NCI-H82 treated with DMSO at 0.1 percent for 48 hours (cell line): ENCODE results near the gene HOXA7.

ENCODE experiments used
- DNase-seq: peaks from one replicate; lab custom pipeline; 2025; ENCODE audit not compliant: unreplicated experiment; lab: John Stamatoyannopoulos, UW

The HOXA7 gene

DNA sequence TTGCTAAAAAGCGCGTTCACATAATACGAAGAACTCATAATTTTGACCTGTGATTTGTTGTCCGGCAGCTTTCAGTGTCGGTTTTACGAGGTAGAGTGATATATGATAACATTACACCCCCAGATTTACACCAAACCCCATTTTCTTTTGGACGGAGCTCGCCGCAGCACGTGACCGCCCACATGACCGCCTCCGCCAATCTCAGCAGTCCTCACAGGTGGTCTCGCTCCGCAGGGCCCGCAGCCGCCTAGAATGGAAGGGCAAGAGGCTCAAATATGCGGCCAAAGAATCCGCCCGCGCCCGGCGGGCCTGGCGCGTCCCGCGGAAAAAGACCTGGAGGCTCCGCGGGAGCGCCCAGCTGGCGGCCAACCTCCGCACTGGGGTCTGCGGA is at the start of gene HOXA7:
Gene HOXA7 (minus strand): TSS at position 168 of the 391 bp plus-strand sequence. CDS start 130 bp downstream, at position 38.
- peak; percentile 64 for DNase-seq

DNA sequence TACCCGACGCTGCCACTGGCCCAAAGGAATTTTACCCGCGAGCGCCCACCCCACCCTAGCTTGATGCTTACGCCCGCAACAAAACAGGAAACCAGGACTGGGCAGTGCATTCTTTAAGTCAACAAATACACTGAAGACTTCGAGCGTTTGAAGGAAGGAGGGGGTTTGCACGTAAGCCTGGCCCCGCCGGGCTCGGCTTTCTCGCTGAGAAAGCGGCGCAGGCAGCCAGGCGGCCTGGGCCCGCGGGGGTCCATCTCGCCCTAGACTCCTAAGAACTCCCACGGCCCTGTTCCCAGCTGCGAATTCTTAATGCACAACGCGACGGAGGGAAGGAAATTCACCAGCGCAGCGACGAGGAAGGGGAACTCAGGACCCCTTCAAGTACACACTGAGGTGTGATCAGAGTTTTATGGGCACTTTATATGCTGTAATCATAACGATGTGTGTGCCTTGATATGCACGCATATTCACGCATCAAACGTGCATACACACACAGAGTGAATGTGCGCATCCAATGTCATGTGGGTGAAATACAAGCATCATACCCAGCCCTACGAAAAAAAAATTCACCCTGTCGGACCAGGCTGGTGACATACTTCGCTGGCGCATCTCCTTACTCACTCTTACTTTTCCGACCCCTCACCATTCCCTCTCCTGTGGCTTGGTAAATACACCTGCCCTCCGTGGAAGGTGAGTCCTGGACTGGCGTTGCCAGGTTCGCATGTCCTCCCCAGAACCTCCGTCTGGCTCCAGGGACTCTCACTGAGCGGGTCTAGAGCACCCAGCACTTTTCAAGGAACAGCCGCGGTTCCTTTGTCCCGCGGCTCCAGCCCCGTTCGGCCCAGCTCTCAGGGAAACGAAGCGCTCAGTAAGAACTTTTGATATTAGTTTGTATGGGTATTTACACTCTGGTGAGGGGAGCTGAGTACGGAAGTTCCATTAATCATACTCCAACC is 49.1 kb upstream of the HOXA7 start:
- DNase-seq, result no peak

DNA sequence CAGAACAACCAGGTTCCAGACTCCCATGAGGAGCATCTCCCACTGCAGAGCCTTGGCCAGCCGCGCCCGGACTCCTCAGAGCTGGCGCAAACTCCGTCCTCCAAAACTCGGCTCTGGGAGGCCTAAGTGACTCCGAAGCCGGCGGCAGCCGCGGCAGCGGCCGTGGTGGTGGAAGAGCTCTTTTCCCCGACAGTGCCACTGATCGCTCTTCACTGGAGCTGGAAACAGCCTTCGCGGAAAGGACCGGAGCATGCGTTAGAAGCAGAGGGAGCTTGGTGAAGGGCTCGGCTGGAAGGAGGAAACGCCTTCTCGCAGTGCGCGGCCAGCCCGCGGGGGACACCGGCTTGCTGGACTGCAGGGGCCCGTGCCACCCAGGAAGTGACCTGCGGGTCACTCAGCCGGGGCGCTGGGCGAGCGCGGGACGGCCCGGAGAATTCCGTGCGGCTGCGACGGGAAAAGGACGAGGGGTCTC is 48.4 kb upstream of the HOXA7 start:
- no peak for DNase-seq

DNA sequence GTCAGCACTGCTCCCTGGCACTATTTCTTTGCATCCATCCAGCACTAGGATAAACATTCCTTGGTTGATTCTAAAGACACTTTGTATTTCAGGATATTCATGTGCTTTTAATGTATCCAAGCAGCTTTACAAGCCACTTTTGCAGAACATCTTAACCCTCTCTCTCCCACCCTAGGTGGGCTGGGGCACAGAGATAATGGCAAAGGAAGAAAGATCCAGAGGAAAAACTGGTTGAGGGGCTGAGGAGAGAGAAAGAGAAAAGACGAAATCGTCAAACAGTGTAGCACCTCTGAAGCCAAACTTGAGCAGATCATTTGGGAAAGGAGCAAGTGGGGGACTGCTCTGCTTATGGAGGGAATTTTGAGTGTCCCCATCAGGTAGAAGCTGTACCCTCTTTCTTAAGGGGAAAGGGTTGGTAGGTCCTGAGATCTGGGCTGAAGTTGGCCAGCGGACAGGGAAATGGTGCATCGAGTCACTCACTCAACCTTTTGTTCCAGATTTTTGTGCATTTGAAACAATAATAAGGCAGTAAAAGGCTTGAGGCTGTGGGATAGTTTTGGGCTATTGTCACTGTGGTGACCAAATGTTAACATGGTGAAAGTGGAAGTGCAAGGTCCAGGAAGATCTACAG is 47.6 kb upstream of the HOXA7 start:
- no peak for DNase-seq

DNA sequence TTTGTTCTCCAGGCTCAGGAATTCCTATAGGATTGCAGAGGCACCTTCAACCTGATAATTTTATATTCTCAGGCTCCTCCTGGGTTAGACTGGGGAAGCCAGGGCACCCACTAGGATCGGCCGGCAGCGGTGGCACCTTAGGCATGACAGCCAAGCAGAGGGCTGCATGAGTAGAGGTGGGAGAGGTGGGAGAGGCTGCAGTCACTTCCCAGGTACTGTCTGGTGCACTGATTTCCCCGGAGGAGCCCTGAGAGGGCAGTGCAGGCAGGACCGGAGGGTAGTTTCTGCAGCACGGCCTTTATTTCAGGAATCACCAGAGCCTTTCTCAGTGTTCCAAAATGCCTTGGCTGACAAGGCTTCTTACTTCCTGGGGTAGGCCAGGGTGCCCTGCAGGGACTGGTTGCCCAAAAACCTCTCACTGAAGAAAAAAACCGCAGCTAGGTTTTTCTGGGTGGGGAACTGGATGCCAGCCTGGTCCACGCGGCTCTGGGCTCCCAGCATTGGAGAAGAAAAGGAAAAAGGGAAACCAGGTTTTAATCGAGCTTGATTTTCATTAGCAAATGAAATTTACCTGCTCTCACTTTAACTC is 47.0 kb upstream of the HOXA7 start:
- DNase-seq, result no peak

DNA sequence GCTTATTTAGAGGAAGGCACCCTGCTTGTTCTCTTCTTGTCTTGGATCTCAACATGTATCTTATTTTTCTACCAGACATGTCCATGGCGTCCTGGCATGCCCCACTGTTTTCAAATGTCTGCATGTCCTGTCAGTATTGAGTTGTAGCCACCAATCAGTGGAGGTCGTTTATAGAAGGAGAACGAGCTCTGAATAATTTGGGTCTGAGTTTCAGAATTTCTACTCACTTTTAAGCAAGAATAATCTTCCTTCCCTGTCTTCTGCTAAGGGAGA is 46.3 kb upstream of the HOXA7 start:
- DNase-seq, result no peak

DNA sequence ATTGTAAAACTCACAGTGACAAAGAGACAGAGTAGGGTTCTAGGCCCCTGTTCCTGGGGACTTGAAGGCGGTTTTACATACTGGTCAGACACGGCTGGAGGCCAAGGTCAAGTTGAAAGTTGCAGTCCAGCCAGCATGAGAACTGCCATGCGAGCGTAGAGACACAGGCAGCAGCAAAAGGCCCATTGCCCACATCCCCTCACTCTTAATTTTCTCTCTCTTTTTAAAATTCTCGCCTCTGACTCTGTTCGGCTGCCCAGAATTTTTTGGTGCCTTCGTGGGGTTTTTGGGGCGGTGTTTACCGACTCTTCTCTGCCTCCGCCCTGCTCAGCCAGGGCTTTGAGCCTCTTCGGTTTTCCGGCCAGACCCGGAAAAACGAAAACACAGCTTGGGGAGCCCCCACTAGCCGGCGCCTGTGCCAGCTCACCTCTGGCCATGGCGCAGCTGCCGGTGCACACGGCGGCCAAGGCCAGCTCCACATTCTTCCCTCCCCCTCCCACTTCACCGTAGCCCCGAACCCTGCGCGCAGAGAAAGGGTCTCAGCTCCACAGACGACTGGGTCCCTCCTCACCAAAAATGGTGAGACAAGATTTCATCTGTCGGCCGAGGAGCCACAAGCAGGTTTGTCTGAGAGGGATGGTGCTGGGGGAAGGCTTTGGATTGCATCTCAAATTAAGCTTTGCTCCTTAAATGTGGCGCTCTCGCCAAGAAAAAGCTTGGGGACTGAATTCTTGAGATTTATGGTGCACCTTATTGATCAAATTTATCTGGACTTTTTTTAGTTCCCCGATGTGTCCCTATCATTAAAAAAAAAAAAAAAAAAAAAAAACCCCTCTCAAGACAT is 45.8 kb upstream of the HOXA7 start:
- DNase-seq, result no peak

DNA sequence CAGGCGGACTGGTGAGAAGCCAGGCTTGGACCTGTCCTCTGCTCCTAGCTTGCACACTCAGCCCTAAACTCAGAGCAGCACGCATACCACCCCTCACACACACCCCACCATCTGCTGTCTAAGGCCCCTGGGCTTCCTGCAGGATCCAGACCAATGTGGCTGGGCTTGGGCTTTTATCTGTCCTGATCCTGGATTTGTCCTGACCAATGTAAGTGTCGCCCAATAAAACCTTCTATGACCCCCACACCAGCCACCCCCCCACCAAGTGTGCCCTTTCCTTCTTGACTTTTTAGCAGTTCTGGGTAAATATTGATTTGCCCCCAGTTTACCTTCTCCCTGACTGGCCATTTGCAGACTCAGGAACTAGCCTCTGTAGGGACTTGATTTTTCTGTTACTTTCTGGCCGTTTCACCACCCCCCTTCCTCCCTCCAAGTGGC is 45.1 kb upstream of the HOXA7 start:
- peak; percentile 51 for DNase-seq

DNA sequence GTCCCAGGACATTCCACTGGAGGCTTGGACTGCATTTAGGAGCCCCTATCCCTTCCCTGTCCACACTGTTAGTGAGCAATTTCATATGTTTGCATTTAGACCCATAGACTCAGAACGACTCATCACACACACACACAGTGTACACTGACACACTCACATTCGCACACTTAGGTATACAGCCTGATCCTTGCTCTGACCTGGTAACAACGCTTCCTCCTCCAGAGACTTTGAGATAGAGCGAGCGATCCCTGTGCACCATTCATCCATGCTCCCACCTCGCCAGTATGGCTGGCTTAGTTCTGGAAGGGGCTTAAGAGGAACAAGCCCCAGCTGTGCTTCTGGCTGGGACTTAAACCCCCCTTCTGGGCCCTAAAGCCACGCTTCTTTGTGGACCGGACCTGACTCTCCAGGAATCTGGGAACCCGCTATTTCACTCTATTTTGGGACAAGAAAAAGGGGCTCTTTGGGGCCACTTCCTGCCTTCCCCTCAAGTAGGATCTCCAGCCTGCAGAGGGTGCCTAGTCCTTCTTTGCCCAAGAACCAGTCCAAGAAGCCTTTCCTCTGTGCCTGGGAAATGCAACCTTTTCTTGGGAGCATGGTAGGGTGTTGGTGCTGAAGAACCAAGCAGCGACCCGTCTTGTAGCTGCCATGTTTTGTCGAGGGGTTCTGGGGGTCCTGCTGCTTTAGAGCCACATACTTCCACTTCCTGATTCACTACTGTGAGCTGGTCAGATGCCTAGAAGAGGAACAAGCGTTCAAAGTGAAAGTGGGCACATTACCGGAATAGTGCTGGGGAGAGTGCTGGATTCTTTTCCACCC is 44.5 kb upstream of the HOXA7 start:
- peak; percentile 63 for DNase-seq

DNA sequence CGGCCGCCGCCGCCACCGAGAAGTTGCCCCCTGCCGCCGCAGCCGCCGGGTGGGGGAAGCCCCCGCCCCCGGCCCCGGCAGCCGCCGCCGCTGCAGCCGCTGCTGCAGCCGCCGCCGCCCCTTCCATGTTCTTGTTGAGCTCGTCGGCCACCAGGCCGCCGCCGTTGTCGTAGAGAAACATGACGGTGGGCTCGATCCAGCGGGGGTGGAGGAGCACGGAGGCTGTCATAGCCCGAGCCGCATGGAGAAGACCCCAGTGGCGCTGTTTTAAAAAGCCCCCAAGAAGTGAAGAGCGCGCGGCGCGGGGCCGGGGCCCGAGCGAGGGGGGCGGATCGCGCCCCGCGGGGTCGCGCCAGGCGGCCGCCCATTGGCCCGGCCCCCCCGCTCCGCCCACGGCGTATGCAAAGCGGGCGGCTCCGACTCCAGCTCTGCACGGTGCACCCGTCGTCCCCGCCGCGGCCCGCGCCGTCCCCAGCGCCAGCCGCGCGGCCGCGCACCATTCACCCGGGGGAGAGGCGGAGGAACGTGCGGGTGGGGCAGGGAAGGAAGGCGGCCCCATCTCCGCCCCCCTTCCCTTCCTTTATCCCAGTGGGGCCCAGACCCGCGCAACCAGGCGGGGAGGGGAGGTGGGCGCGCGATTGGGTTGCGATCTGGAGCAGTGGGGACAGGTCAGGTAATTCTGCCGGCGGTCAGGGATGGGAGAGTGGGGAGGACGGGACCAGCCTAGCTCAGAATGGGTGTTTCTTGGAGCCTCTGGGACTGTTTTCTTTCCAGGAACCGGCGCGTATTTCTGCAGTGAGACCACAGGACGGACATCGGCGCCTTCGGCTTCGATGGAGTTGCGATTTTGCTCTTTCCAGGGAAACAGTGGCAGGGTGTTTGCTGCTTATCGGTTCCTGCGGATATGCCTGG is 43.6 kb upstream of the HOXA7 start, which contains the start of gene HOXA13:
Gene HOXA13 (minus strand): TSS at position 243 of the 912 bp plus-strand sequence. CDS start 14 bp downstream, at position 229.
- DNase-seq, result peak; percentile 68

DNA sequence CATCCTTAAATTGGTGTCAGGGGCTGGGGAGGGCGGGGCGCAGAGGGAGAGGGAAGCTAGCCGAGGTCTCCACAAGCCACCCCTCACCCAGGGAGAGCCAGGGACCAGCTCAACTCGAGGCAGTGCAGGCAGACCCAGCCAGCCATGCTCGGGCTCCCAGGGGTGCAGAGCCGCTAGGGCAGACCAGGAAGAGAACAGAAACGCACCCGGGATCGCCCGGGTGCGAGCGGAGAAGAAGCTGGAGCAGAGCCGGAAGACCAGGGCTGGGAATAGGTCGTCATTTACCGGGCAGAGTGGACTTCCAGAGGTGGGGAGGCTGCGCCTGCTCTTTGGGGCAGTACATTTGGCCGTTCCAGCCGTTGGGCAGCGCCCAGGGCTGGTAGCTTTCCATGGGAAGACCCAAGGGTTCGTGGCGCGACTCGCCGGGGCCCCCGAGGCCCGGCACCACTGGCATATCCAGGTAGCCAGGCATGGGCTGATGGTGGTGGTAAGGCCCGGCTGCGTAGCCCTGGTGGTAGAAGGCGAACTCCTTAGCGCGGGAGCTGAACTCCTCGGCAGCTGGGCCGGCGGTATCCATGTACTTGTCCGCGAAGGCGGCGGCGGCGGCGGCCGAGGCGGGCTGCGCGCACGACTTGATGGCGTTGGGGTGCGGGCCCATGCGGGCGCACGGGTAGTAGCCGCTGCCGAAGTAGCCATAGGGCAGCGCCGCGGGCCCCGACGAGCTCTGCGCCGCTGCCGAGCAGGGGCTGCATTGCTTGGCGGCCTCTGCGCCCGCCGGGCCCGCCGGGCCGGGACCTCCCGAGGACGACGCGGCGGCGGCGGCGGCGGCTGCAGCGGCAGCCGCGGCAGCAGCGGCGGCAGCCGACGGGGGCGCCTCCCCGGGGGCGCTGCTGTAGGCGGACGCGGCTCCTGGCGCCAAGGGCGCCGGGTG is 42.7 kb upstream of the HOXA7 start:
- no peak for DNase-seq

DNA sequence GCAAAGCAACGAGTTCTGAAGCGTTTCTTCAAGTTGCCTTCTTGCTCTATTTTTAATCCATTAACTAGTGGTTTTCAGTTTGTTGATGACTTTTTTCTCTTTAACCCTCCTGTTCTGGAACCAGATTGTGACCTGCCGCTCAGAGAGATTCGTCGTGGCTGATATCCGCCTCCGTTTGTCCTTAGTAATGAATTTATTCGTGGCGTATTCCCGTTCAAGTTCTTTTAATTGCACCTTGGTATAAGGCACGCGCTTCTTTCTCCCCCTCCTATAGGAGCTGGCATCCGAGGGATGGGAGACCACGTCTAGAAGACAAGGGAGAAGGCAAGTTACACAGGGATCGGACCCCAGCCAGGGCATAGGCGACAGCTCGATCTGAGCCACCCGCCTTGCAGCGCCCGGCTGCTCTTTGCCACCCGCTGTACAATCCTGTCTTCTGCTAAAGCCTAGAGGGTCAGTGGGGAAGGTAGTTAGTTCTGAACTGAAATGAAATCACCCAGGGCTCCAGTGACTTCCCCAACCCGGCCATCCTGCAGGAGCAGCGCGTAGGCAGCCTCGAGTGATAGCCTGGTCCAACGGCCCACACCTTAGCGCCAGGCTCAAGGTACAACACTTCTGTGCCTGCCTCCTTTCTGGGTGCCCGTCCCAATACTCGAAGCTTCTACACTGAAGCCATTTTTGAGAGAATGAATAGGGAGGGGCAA is 41.8 kb upstream of the HOXA7 start:
- no peak for DNase-seq

DNA sequence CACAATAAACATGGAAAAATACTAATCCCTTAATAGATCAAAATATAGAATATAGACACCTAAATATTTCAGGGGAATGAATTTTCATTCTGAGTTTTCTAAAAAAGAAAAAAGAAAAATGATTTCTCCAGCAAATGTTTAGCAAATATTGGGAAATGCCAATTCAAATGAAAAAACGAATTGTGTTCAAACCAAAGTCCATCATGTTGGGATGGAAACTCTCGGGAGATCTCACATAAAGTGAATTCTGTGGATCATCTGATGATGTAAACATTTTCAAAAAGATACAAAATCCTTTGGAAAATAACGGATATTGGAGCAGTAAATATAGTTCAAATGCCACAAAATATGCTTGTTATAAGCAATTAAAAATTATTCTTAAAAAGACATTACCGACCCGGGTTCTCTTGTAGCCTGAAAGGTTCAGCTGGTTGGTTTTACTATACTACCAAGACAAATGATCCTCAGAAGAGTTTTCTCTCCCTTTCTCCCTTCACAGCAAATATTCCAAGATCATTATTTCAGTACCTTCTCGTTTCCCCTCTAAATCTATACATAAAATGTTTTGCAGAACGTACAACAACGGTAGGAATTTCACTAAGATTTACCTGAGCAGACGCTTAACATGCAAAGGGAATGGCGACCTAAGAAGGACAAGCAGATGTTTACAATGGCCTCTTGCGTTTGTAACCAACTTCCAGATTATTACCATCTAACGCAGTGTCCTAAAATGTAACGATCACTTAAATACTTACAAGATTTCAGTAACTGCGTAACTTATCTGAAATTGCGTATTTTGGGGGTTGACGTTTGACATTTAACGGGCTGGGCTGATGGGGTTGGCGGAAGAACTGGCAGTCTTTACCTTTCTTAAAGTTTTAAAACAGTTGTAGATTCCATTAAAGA is 40.9 kb upstream of the HOXA7 start:
- DNase-seq, result no peak

DNA sequence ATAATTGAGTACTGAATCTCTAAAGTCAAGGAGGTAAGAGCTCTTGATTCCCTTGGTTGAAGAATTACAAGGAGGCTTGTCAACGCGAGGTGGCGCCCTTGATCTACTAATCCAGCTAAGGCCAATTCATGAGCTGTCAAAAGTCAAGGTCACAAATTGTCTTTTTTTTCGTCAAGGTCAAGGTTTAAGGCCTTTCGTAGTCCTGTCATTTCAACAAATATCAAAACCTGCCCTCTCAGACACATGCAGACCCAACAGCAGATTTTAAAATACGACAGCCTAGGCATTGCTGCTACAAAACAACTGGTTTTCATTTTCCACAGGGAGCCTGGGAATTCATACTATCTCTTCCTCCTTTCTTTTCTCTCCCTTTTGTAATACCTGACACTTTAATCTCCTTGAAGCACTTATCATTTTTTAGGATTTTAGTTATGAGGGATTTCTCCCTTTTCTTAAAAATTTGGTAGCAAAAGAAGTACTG is 39.9 kb upstream of the HOXA7 start:
- DNase-seq, result peak; percentile 62

DNA sequence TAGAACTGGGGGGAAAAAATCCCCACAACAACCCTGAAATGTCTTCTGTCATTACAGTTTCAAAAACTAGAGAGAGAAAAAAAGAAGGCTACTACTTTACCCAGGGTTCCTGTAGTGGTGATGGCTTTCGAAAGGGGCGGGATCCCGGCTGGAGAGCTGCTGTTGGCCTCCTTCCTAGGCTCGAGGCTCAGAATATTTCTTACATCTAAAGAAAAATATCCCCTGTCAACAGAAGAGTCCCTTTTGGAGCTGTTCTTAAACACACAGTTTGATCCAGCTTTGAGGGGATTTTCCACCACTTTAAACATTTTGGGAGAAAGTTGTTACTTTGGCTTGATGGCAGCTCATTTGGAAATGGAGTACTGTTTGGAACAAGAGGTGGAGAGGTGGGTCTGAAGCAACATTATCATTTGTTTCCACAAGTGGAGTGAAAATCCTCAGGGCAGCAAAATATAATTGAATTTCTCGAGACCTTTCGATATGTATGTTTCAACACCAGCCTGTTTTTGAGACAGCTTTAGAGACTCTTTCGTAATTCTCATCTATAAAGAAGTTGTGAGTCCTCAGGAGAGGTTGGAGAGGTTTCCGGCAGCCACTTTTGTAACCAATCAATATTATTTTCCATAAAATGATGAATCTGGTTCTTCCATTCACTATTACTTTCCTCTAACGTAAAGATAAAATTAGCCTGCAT is 38.4 kb upstream of the HOXA7 start:
- no peak for DNase-seq

DNA sequence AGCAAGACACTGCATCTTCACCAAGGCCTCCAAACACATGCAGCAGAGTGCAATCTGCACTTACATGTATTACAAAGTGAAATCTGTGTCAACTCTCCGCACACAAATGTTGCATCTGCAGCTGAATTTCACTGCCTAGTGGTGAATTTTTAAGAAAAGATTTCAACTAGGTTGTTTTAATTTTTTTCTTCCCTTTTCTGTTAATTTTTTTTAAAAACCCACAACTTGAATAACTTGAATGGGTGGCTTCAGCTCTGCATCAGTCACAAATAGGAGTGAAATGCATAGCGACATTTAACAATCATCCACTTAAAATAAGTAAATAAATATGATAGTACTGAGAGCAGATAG is 37.5 kb upstream of the HOXA7 start:
- DNase-seq, result no peak
